OCI-LY7 (cell line): ENCODE measurements around the gene RNF217. TPM values are rescaled to one million over a fixed set of nuclear protein-coding genes. Genes with fewer than 3 reads are reported as not detected.

ENCODE experiments used
- BruUV-seq: library from RNA; stranded (reverse); fragments of 400-500 nt; replicated peaks from 2 replicates; lab custom pipeline; 2021; lab: Mats Ljungman, UMichigan
- CTCF ChIA-PET: fragments of 300-600 bp; sonication (Branson Sonifier 250); formaldehyde crosslinking; loops from one replicate; lab custom pipeline; 2022; ENCODE audit warnings: antibody characterized with exemption; ENCODE audit not compliant: unreplicated experiment; lab: Charles Lee
- POLR2A ChIA-PET: fragments of 300-600 bp; sonication (Branson Sonifier 250); formaldehyde crosslinking; loops from one replicate; lab custom pipeline; 2022; ENCODE audit warnings: antibody characterized with exemption; lab: Charles Lee
- DNase-seq: peaks from one replicate; pipeline ENCODE4 v3.0.0-alpha.2; 2015; ENCODE audit warnings: low spot score
- H2AFZ ChIP-seq: fragments of 200-600 bp; sonication (generic), shearing (Covaris generic); 2 replicates; pipeline ENCODE4 v1.6.1; 2014; ENCODE audit warnings: mild to moderate bottlenecking, antibody characterized with exemption, low read length, moderate library complexity
- H3K27ac ChIP-seq: fragments of 200-600 bp; sonication (generic); 2 replicates; pipeline ENCODE4 v1.5.1; 2014; ENCODE audit warnings: mixed run types, low read depth, mild to moderate bottlenecking, moderate library complexity, low read length, inconsistent platforms; ENCODE audit not compliant: poor library complexity, severe bottlenecking
- H3K36me3 ChIP-seq: fragments of 200-600 bp; sonication (generic); 2 replicates; pipeline ENCODE4 v1.6.1; 2014; ENCODE audit warnings: mild to moderate bottlenecking, antibody characterized with exemption, low read length, moderate library complexity, mixed read lengths; ENCODE audit not compliant: insufficient read depth
- H3K4me1 ChIP-seq: fragments of 200-600 bp; sonication (generic); 2 replicates; pipeline ENCODE4 v1.5.1; 2014; ENCODE audit warnings: mild to moderate bottlenecking, low read length; ENCODE audit not compliant: insufficient read depth, poor library complexity, severe bottlenecking
- H3K4me2 ChIP-seq: fragments of 200-600 bp; sonication (generic); 2 replicates; pipeline ENCODE4 v1.6.1; 2014; ENCODE audit warnings: mild to moderate bottlenecking, low read length
- H3K4me3 ChIP-seq: fragments of 200-600 bp; sonication (generic); 2 replicates; pipeline ENCODE4 v1.5.1; 2014; ENCODE audit warnings: mild to moderate bottlenecking, low read depth, low read length; ENCODE audit not compliant: poor library complexity, severe bottlenecking
- H3K79me2 ChIP-seq: fragments of 200-600 bp; sonication (generic); 2 replicates; pipeline ENCODE4 v1.6.1; 2016; ENCODE audit warnings: low read depth, mild to moderate bottlenecking, low read length, moderate library complexity, mixed read lengths; ENCODE audit not compliant: insufficient read depth
- H3K9me2 ChIP-seq: fragments of 200-600 bp; sonication (generic); 2 replicates; pipeline ENCODE4 v1.6.1; 2016; ENCODE audit warnings: mild to moderate bottlenecking, low read length, mixed read lengths; ENCODE audit not compliant: insufficient read depth
- H3K9me3 ChIP-seq: fragments of 200-600 bp; sonication (generic); 2 replicates; pipeline ENCODE4 v1.6.1; 2014; ENCODE audit warnings: mild to moderate bottlenecking, mixed run types, low read length, mixed read lengths
- H4K20me1 ChIP-seq: fragments of 200-600 bp; sonication (generic); 2 replicates; pipeline ENCODE4 v1.6.1; 2014; ENCODE audit warnings: mild to moderate bottlenecking, antibody characterized with exemption, low read length, moderate library complexity, mixed read lengths; ENCODE audit not compliant: insufficient read depth
- EZH2phosphoT487 ChIP-seq: fragments of 200-600 bp; sonication (generic); IDR thresholded peaks from 2 replicates; pipeline ENCODE4 v1.6.1; 2018; ENCODE audit warnings: low read depth, borderline replicate concordance, mild to moderate bottlenecking, mixed run types, antibody characterized with exemption, low read length, moderate library complexity, mixed read lengths
- intact Hi-C: fragments of 100-400 bp; cut with micrococcal nuclease; formaldehyde crosslinking; loops from one replicate; pipeline ENCODE4 v1.10.0; 2022; ENCODE audit not compliant: unreplicated experiment
- total RNA-seq, 2 experiments: library from RNA; depleted of rRNA in 1 of 2; stranded (reverse); fragments of >200 nt in 1 of 2; shearing (Covaris generic) in 1 of 2; gene quantifications; 2 replicates each; pipeline ENCODE4 v1.2.3, GENCODE V29; 2014 to 2022
- TF ChIP-seq, protein P1 (sequence below): fragments of 200-600 bp; sonication (generic); conservative IDR thresholded peaks from 2 replicates; pipeline ENCODE4 v1.5.1; 2014; ENCODE audit warnings: mild to moderate bottlenecking, antibody characterized with exemption, low read length, moderate library complexity, mixed read lengths

RNF217 gene
- total RNA-seq, 2 experiments from 2014 or later, result not detected

DNA sequence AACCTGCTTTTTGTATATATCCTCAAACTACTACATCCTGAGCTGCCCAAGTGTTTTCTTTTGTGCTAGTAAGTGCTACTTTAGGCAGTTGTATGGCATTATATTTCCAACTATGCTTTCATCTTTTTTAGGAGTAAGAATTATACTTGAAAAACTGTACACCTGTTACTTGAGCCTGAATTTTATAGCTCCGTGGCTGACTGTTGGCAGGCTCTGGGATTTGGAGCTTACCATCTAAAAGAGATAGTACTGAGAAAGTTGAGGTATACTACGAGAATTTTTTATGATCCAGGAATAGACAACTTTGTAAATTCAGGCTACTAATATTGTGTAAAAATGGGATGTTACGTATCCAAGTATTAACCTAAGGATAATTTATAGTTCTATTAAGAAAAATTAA lies 32.4 kb downstream of the RNF217 start:
- no peaks in the 10 kb centered on the region for H3K36me3 ChIP-seq
- no peaks in the 10 kb centered on the region for H3K9me3 ChIP-seq
- no peaks in the 10 kb centered on the region for H3K4me1 ChIP-seq
- H3K27ac ChIP-seq, result no peak overlapping the region
- no peak overlapping the region for H3K4me2 ChIP-seq
- no peaks in the 10 kb centered on the region for H3K9me2 ChIP-seq
- H4K20me1 ChIP-seq, result no peaks in the 10 kb centered on the region
- intact Hi-C loops, result no loop called here
- H3K4me3 ChIP-seq, result no peak overlapping the region
- no TSS peak for BruUV-seq
- POLR2A ChIA-PET, result interaction anchor here (0.6 kb wide), 1 partner anchor 14 kb away, joined by 4 read pairs; no protein-coding TSS in a partner anchor
- CTCF ChIA-PET, result no interaction called here
- no peak for DNase-seq
- no peak for TF ChIP-seq EZH2phosphoT487
- TF ChIP-seq, protein P1, sequence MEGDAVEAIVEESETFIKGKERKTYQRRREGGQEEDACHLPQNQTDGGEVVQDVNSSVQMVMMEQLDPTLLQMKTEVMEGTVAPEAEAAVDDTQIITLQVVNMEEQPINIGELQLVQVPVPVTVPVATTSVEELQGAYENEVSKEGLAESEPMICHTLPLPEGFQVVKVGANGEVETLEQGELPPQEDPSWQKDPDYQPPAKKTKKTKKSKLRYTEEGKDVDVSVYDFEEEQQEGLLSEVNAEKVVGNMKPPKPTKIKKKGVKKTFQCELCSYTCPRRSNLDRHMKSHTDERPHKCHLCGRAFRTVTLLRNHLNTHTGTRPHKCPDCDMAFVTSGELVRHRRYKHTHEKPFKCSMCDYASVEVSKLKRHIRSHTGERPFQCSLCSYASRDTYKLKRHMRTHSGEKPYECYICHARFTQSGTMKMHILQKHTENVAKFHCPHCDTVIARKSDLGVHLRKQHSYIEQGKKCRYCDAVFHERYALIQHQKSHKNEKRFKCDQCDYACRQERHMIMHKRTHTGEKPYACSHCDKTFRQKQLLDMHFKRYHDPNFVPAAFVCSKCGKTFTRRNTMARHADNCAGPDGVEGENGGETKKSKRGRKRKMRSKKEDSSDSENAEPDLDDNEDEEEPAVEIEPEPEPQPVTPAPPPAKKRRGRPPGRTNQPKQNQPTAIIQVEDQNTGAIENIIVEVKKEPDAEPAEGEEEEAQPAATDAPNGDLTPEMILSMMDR, result no peak
- H2AFZ ChIP-seq, result no peak overlapping the region
- H3K79me2 ChIP-seq, result no peaks in the 10 kb centered on the region

DNA sequence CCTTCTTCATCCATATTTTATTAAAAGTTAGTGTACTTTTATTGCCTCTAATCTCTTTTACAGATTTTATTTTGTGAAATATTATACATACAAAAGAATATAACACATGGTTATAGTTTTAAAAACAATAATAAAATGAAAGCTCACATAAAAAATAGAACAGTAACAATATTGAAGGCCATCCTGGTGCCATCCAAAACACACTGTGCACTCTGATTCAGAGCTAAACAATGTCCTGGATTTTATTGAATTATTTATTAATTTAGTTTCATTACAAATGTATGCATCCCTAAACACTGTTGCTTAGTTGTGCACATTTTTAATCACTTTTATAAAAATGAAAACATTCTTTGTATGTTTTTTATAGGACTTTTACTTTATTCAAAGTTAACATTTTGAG lies 32.9 kb downstream of the RNF217 start:
- BruUV-seq, result no TSS peak
- DNase-seq, result no peak
- no peak overlapping the region for H3K27ac ChIP-seq
- no peak overlapping the region for H3K4me3 ChIP-seq
- ChIA-PET CTCF (no interaction called here), POLR2A (no interaction called here)
- no peaks in the 10 kb centered on the region for H3K79me2 ChIP-seq
- no peaks in the 10 kb centered on the region for H3K9me3 ChIP-seq
- TF ChIP-seq, protein P1, result no peak
- TF ChIP-seq EZH2phosphoT487, result no peak
- H3K36me3 ChIP-seq, result no peaks in the 10 kb centered on the region
- no peaks in the 10 kb centered on the region for H4K20me1 ChIP-seq
- no peaks in the 10 kb centered on the region for H3K4me1 ChIP-seq
- intact Hi-C loops, result no loop called here
- H3K4me2 ChIP-seq, result no peak overlapping the region
- no peaks in the 10 kb centered on the region for H3K9me2 ChIP-seq
- no peak overlapping the region for H2AFZ ChIP-seq

DNA sequence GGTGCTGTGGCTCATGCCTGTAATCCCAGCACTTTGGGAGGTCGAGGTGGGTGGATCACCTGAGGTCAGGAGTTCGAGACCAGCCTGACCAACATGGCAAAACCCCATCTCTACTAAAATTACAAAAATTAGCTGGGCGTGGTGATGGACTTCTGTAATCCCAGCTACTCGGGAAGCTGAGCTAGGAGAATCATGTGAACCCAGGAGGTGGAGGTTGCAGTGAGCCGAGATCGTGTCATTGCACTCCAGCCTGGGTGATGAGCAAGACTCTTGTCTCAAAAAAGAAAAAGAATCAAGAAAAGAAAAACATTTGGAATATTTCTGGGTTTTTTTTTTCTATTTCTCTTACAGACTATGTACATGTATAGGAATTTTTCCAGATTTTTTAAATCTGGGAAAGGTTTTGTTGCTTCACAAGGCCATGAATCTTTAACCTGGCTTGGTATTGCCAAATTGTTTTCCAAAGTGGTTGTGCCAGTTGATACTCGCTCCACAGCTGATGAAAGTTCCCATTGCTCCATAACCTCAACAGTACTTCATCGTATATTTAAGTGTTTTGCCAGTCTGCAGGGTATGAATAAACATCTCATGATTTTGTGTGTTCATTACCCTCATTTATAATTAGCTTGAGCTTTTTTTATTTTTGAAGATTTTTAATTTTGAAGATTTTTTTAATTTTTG lies 33.5 kb downstream of the RNF217 start:
- POLR2A ChIA-PET, result interaction anchor here (0.6 kb wide), 2 partner anchors 21 to 24 kb away, joined by 4 read pairs; no protein-coding TSS in a partner anchor
- Histone ChIP-seq H3K4me3 (no peak overlapping the region), H3K79me2 (no peaks in the 10 kb centered on the region), H3K9me2 (no peaks in the 10 kb centered on the region), H3K4me1 (no peaks in the 10 kb centered on the region), H3K9me3 (no peaks in the 10 kb centered on the region), H3K4me2 (no peak overlapping the region), H3K36me3 (no peaks in the 10 kb centered on the region), H4K20me1 (no peaks in the 10 kb centered on the region), H2AFZ (no peak overlapping the region), H3K27ac (no peak overlapping the region)
- BruUV-seq, result no TSS peak
- intact Hi-C loops, result no loop called here
- CTCF ChIA-PET, result no interaction called here
- no peak for DNase-seq
- TF ChIP-seq EZH2phosphoT487, result no peak
- TF ChIP-seq, protein P1, result no peak
